Subcutaneous abdominal adipose tissue (tissue), 5 donors: ENCODE results near the gene TAS2R31.
"Not testable (repeated sequence)": the region's sequence is repeated elsewhere in the genome, so short reads cannot be mapped to it uniquely, and the experiment has no call there.

Experiments used
- H3K27ac ChIP-seq: one replicate; pipeline ENCODE4 v1.7.0; 2013; ENCODE audit warnings: low read depth, mild to moderate bottlenecking, inconsistent platforms, low read length, moderate library complexity
- H3K27me3 ChIP-seq, 5 donors: one replicate each; pipeline ENCODE4 v1.7.0; 2013; ENCODE audit warnings: low read length in 5 of 5, inconsistent platforms in 1 of 5; ENCODE audit not compliant: control insufficient read depth in 5 of 5, insufficient read depth in 4 of 5
- H3K36me3 ChIP-seq, 5 donors: one replicate each; pipeline ENCODE4 v1.7.0; 2013; ENCODE audit warnings: low read length in 5 of 5; ENCODE audit not compliant: control insufficient read depth in 5 of 5, insufficient read depth in 5 of 5
- H3K4me1 ChIP-seq, 5 donors: one replicate each; pipeline ENCODE4 v1.7.0; 2013; ENCODE audit warnings: low read length in 5 of 5, mild to moderate bottlenecking in 3 of 5, moderate library complexity in 1 of 5; ENCODE audit not compliant: control insufficient read depth in 5 of 5, insufficient read depth in 5 of 5
- H3K4me3 ChIP-seq, 5 donors: one replicate each; pipeline ENCODE4 v1.7.0; 2013; ENCODE audit warnings: low read length in 5 of 5, low read depth in 1 of 5
- H3K9ac ChIP-seq, 5 donors: one replicate each; pipeline ENCODE4 v1.7.0; 2013; ENCODE audit warnings: low read length in 5 of 5, mild to moderate bottlenecking in 4 of 5, moderate library complexity in 3 of 5
- H3K9me3 ChIP-seq, 5 donors: one replicate each; pipeline ENCODE4 v1.7.0; 2013; ENCODE audit warnings: low read length in 5 of 5; ENCODE audit not compliant: control insufficient read depth in 5 of 5
- donor health status: healthy.
- donor health status: healthy.
- donor health status: healthy.
- donor health status: healthy.
- donor health status: healthy.

The TAS2R31 gene

GRCh38 chr12:11031307-11031706 lies at the start of gene TAS2R31:
TAS2R31 (minus strand) TSS chr12:11031407; CDS start chr12:11031335, 72 bp downstream.
- peaks cover 5 to 8% (median 6%) of the 10 kb centered on the region in 5 donors for H3K36me3 ChIP-seq
- no peaks in the 10 kb centered on the region for H3K9me3 ChIP-seq
- H3K27me3 ChIP-seq: no peaks in the 10 kb centered on the region
- H3K4me3 ChIP-seq: no peak within 1 kb of the TSS
- no peak within 1 kb of the TSS for H3K9ac ChIP-seq
- no peaks in the 10 kb centered on the region for H3K4me1 ChIP-seq
- no peak within 1 kb of the TSS for H3K27ac ChIP-seq

DNA sequence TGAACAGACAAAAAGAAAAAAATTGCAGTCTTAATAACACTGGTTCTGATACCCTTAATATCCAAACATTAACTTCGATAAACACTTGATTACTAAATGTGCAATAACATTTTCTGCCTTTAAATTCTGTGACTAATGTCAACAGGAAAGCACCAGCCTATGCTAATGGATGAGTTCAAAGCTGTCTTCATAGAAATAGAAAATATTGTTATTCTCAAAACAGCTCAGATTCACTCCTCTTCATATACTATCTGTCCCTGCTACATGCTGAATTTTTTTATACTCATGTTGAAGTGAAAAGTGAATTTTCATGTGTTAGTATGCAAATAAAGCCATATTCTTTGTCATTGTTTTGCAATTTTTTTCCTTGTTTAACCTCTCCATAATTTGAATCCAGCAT lies 47.0 kb upstream of the TAS2R31 start:
- Histone ChIP-seq H3K27ac (no peak overlapping the region), H3K36me3 (no peaks in the 10 kb centered on the region), H3K4me1 (no peaks in the 10 kb centered on the region), H3K4me3 (no peak overlapping the region), H3K9ac (no peak overlapping the region), H3K27me3 (no peaks in the 10 kb centered on the region), H3K9me3 (peaks cover 0 to 6% (median 0%) of the 10 kb centered on the region in 5 donors)

DNA sequence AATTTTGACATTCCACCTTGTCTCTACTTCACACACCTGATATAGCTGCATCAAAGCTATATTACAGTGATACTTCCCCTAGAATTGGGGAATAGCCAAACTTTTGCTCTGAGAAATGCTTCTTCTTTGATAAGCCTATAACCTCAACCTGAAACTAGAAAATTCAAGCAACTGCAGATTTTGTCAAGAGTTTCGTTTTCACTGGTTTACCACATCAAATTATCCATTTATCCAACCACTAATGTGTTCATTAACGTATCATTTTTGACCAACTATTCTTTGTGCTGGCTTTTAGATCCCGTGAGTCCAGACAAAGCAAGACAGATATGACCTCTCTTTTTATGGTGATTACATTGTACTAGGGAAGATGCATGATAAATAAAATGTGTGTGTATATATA lies 44.4 kb upstream of the TAS2R31 start:
- no peak overlapping the region for H3K9ac ChIP-seq
- H3K27me3 ChIP-seq: no peaks in the 10 kb centered on the region
- H3K4me1 ChIP-seq: no peaks in the 10 kb centered on the region
- H3K4me3 ChIP-seq: no peak overlapping the region
- H3K9me3 ChIP-seq: no peaks in the 10 kb centered on the region
- H3K36me3 ChIP-seq: no peaks in the 10 kb centered on the region
- H3K27ac ChIP-seq: no peak overlapping the region

GRCh38 chr12:11071414-11071813 lies 40.2 kb upstream of the TAS2R31 start:
- Histone ChIP-seq H3K4me1 (no peaks in the 10 kb centered on the region), H3K36me3 (no peaks in the 10 kb centered on the region), H3K9ac (no peak overlapping the region), H3K4me3 (no peak overlapping the region), H3K27me3 (no peaks in the 10 kb centered on the region), H3K9me3 (no peaks in the 10 kb centered on the region), H3K27ac (no peak overlapping the region)

- H3K9me3 ChIP-seq: no peaks in the 10 kb centered on the region
- no peak overlapping the region for H3K27ac ChIP-seq
- H3K27me3 ChIP-seq: no peaks in the 10 kb centered on the region
- no peak overlapping the region for H3K9ac ChIP-seq
- H3K36me3 ChIP-seq: no peaks in the 10 kb centered on the region
- H3K4me3 ChIP-seq: no peak overlapping the region
- no peaks in the 10 kb centered on the region for H3K4me1 ChIP-seq
Observed at GRCh38 chr12:11070999-11071398, 39.8 kb upstream of the TAS2R31 start.

DNA sequence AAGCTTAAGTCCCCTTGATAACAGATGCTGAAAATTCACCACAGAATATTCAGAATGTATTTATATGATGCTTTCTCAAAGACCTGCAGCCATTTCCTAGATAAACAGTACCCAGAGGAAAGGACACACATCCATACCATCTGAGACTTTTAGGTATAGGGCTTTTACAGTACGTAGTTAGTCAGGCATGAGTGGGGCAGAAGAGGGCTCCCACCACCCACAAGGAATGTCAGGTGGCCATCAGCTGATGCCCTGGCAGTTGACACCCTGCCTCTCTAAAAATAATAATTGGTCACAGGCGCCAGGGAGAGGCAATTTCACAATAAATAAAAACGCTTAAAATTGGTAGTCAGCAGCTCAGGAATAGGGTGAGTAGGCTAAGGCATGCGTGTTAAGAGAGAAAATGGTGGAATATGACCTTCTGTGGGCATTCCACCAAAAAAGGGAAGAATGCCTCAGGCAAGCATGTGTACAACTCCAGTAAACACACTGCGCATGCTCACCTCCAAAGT lies 38.7 kb upstream of the TAS2R31 start:
- Histone ChIP-seq H3K4me1 (no peaks in the 10 kb centered on the region), H3K27ac (no peak overlapping the region), H3K27me3 (no peaks in the 10 kb centered on the region), H3K4me3 (no peak overlapping the region), H3K9me3 (no peaks in the 10 kb centered on the region), H3K36me3 (no peaks in the 10 kb centered on the region), H3K9ac (no peak overlapping the region)

DNA sequence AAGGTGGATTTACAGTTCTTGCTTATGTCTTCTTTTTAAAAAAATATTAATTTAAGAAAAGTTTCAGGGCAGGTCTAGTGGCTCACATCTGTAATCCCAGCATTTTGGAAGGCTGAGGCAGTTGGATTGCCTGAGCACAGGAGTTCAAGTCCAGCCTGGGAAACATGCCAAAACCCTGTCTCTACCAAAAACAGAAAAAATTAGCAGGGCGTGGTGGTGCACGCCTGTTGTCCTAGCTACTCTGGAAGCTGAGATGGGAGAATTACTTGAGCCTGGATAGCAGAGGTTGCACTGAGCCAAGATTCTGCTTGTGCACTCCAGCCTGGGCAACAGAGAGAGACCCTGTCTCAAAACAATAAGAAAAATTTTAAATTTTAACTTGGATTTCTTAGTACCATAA lies 36.3 kb upstream of the TAS2R31 start:
- H3K4me1 ChIP-seq: no peaks in the 10 kb centered on the region
- H3K9me3 ChIP-seq: no peaks in the 10 kb centered on the region
- H3K9ac ChIP-seq: no peak overlapping the region
- no peak overlapping the region for H3K4me3 ChIP-seq
- no peaks in the 10 kb centered on the region for H3K27me3 ChIP-seq
- H3K27ac ChIP-seq: no peak overlapping the region
- H3K36me3 ChIP-seq: no peaks in the 10 kb centered on the region

GRCh38 chr12:11062194-11062593 lies 31.0 kb upstream of the TAS2R31 start, which contains the start of gene TAS2R46:
TAS2R46 (minus strand) TSS chr12:11062294; CDS start chr12:11062294, 0 bp downstream.
- H3K4me3 ChIP-seq, H3K27ac ChIP-seq, H3K9me3 ChIP-seq, H3K36me3 ChIP-seq, H3K9ac ChIP-seq, H3K4me1 ChIP-seq, H3K27me3 ChIP-seq: not testable (repeated sequence)

DNA sequence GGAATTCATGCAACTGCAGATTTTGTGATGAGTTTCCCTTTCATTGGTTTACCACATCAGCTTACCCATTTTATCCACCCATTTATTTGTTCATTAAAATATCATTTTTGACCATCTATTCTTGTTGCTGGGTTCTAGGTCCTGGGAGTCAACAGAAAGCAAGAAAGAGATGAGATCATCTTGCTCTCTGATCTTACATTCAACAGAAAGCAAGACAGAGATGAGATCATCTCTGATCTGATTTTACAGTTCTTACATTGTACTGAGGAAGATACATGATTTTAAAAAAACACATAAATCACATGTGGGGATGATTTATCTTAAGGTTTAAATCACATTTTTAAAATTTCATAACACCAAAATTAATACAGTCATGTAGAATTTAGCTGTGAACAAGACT lies 28.6 kb upstream of the TAS2R31 start:
- H3K9me3 ChIP-seq: no peaks in the 10 kb centered on the region
- H3K9ac ChIP-seq: no peak overlapping the region
- no peaks in the 10 kb centered on the region for H3K27me3 ChIP-seq
- H3K4me3 ChIP-seq: no peak overlapping the region
- no peaks in the 10 kb centered on the region for H3K4me1 ChIP-seq
- H3K27ac ChIP-seq: no peak overlapping the region
- no peaks in the 10 kb centered on the region for H3K36me3 ChIP-seq

- no peak overlapping the region for H3K27ac ChIP-seq
- H3K9me3 ChIP-seq: no peaks in the 10 kb centered on the region
- no peaks in the 10 kb centered on the region for H3K27me3 ChIP-seq
- no peak overlapping the region for H3K4me3 ChIP-seq
- H3K9ac ChIP-seq: no peak overlapping the region
- no peaks in the 10 kb centered on the region for H3K4me1 ChIP-seq
- H3K36me3 ChIP-seq: no peaks in the 10 kb centered on the region
Observed at GRCh38 chr12:11059041-11059440, 27.8 kb upstream of the TAS2R31 start.

DNA sequence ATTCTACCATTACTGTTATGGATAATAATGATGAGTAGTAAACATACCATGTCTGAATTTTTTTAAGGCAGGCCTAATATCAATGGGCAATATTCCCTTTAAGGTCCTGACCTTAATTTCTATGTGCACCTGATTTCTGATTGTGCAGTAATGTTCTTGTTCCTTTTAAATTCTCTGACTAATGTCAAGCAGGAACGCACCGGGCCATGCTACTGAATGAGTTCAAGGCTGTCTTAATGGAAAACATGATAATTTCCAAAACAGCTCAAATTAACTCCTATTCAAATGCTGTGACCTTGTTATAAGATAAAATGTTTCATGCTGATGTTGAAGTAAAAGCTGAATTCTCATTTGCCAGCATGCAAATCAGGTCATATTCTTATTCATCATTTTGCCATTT lies 24.1 kb upstream of the TAS2R31 start:
- Histone ChIP-seq H3K9me3 (peaks cover 0 to 4% (median 0%) of the 10 kb centered on the region in 5 donors), H3K27ac (no peak overlapping the region), H3K4me3 (no peak overlapping the region), H3K9ac (no peak overlapping the region), H3K4me1 (no peaks in the 10 kb centered on the region), H3K36me3 (no peaks in the 10 kb centered on the region), H3K27me3 (no peaks in the 10 kb centered on the region)
